Measurements from ENCODE around the gene MED26.

GRCh38 chr19:16661480-16662034 is 33.6 kb upstream of the MED26 start:
- TF ChIP-seq, protein P1, sequence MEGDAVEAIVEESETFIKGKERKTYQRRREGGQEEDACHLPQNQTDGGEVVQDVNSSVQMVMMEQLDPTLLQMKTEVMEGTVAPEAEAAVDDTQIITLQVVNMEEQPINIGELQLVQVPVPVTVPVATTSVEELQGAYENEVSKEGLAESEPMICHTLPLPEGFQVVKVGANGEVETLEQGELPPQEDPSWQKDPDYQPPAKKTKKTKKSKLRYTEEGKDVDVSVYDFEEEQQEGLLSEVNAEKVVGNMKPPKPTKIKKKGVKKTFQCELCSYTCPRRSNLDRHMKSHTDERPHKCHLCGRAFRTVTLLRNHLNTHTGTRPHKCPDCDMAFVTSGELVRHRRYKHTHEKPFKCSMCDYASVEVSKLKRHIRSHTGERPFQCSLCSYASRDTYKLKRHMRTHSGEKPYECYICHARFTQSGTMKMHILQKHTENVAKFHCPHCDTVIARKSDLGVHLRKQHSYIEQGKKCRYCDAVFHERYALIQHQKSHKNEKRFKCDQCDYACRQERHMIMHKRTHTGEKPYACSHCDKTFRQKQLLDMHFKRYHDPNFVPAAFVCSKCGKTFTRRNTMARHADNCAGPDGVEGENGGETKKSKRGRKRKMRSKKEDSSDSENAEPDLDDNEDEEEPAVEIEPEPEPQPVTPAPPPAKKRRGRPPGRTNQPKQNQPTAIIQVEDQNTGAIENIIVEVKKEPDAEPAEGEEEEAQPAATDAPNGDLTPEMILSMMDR (IDR thresholded peaks at IDR 0.05) = no peak
- no peak for TF ChIP-seq POLR2A (IDR thresholded peaks at IDR 0.05)

All from vagina (tissue), 2 donors.